ENCODE data around the gene EPS15.
"Not testable (repeated sequence)": the region's sequence is repeated elsewhere in the genome, so short reads cannot be mapped to it uniquely, and the experiment has no call there.

- not testable (repeated sequence) for TF ChIP-seq CTCF, POLR2A (IDR thresholded peaks at IDR 0.05)
Observed at GRCh38 chr1:51390641-51391040, 128.4 kb downstream of the EPS15 start.

All from adrenal gland (tissue), 5 donors.